ENCODE data around the gene TTLL4. TPM values are rescaled to one million over a fixed set of nuclear protein-coding genes. Genes with fewer than 3 reads are reported as not detected.
"Not testable (repeated sequence)": the region's sequence is repeated elsewhere in the genome, so short reads cannot be mapped to it uniquely, and the experiment has no call there.

The TTLL4 gene
- total and polyA plus RNA-seq, 4 donors, result 18.6 to 30.5 (median 22.3) TPM

GRCh38 chr2:218687400-218688060 lies 23.1 kb upstream of the TTLL4 start:
- H3K27me3 ChIP-seq (ENCODE audit: control insufficient read depth in 3 of 3, insufficient read depth in 3 of 3, low read length in 2 of 3); H3K4me1 ChIP-seq (ENCODE audit: control insufficient read depth in 5 of 5, insufficient read depth in 5 of 5, low read length in 5 of 5); H3K9me3 ChIP-seq (ENCODE audit: control insufficient read depth in 4 of 4, insufficient read depth in 3 of 4, low read length in 3 of 4); H3K4me3 ChIP-seq; H3K9ac ChIP-seq (ENCODE audit: insufficient read depth in 1 of 2, low read length in 2 of 2); ATAC-seq (ENCODE audit: insufficient read depth, low FRiP score); H3K27ac ChIP-seq (ENCODE audit: low read depth in 1 of 2, low read length in 1 of 2): not testable (repeated sequence)
- TF ChIP-seq, protein P1, sequence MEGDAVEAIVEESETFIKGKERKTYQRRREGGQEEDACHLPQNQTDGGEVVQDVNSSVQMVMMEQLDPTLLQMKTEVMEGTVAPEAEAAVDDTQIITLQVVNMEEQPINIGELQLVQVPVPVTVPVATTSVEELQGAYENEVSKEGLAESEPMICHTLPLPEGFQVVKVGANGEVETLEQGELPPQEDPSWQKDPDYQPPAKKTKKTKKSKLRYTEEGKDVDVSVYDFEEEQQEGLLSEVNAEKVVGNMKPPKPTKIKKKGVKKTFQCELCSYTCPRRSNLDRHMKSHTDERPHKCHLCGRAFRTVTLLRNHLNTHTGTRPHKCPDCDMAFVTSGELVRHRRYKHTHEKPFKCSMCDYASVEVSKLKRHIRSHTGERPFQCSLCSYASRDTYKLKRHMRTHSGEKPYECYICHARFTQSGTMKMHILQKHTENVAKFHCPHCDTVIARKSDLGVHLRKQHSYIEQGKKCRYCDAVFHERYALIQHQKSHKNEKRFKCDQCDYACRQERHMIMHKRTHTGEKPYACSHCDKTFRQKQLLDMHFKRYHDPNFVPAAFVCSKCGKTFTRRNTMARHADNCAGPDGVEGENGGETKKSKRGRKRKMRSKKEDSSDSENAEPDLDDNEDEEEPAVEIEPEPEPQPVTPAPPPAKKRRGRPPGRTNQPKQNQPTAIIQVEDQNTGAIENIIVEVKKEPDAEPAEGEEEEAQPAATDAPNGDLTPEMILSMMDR (IDR thresholded peaks at IDR 0.05; ENCODE audit: control extremely low read depth, extremely low read depth), result peak; percentile 55
- WGBS, 2 donors, result 23% methylated on average over 5 of the region's 5 CpGs
- H3K36me3 ChIP-seq (ENCODE audit: control insufficient read depth in 4 of 4, insufficient read depth in 4 of 4, low read length in 4 of 4), result peaks cover 7 to 34% (median 12%) of the 10 kb centered on the region in 4 donors
- peak; percentile 51 to 82 (median 73) for DNase-seq

DNA sequence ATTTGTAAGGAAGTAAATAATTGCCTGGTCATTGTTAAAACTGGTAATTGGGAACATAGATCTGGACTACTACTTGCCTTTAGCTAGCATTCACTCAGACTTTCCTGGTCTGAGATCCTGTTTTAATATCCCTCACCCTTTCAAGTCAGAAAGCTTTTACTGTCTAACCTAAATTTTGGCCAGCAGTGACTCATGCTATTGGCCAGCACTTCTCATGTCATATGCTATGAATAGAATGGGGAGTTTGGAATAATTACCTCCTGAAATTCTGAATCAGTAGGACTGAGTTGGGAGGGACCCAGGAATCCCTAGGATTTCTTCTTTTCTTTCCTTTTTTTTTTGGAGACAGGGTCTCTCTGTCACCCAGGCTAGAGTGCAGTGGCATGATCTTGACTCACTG lies 19.4 kb upstream of the TTLL4 start:
- no peak for DNase-seq
- peaks cover 3 to 39% (median 24%) of the 10 kb centered on the region in 4 donors for H3K36me3 ChIP-seq (ENCODE audit: control insufficient read depth in 4 of 4, insufficient read depth in 4 of 4, low read length in 4 of 4)
- no peaks in the 10 kb centered on the region for H3K27me3 ChIP-seq (ENCODE audit: control insufficient read depth in 3 of 3, insufficient read depth in 3 of 3, low read length in 2 of 3)
- no peak overlapping the region for H3K4me3 ChIP-seq
- H3K27ac ChIP-seq (ENCODE audit: low read depth in 1 of 2, low read length in 1 of 2), result no peak overlapping the region
- peaks cover 0 to 2% (median 0%) of the 10 kb centered on the region in 5 donors for H3K4me1 ChIP-seq (ENCODE audit: control insufficient read depth in 5 of 5, insufficient read depth in 5 of 5, low read length in 5 of 5)
- no peaks in the 10 kb centered on the region for H3K9me3 ChIP-seq (ENCODE audit: control insufficient read depth in 4 of 4, insufficient read depth in 3 of 4, low read length in 3 of 4)
- H3K9ac ChIP-seq (ENCODE audit: insufficient read depth in 1 of 2, low read length in 2 of 2), result no peak overlapping the region
- ATAC-seq (ENCODE audit: insufficient read depth, low FRiP score), result no peak
- TF ChIP-seq, protein P1 (IDR thresholded peaks at IDR 0.05; ENCODE audit: control extremely low read depth, extremely low read depth), result no peak

GRCh38 chr2:218694405-218695145 lies 16.1 kb upstream of the TTLL4 start:
- no peaks in the 10 kb centered on the region for H3K27me3 ChIP-seq (ENCODE audit: control insufficient read depth in 3 of 3, insufficient read depth in 3 of 3, low read length in 2 of 3)
- DNase-seq, result no peak
- no peak overlapping the region for H3K4me3 ChIP-seq
- H3K36me3 ChIP-seq (ENCODE audit: control insufficient read depth in 4 of 4, insufficient read depth in 4 of 4, low read length in 4 of 4), result peaks cover 5 to 50% (median 43%) of the 10 kb centered on the region in 4 donors
- H3K9me3 ChIP-seq (ENCODE audit: control insufficient read depth in 4 of 4, insufficient read depth in 3 of 4, low read length in 3 of 4), result no peaks in the 10 kb centered on the region
- TF ChIP-seq, protein P1 (IDR thresholded peaks at IDR 0.05; ENCODE audit: control extremely low read depth, extremely low read depth), result no peak
- WGBS, 2 donors, result 93 to 94% methylated on average over 3 of the region's 3 CpGs
- ATAC-seq (ENCODE audit: insufficient read depth, low FRiP score), result no peak
- H3K27ac ChIP-seq (ENCODE audit: low read depth in 1 of 2, low read length in 1 of 2), result no peak overlapping the region
- no peaks in the 10 kb centered on the region for H3K4me1 ChIP-seq (ENCODE audit: control insufficient read depth in 5 of 5, insufficient read depth in 5 of 5, low read length in 5 of 5)
- H3K9ac ChIP-seq (ENCODE audit: insufficient read depth in 1 of 2, low read length in 2 of 2), result no peak overlapping the region
